HG03565 (cell line): Measurements from ENCODE around the gene MCRIP1.

Experiments used
- ATAC-seq: cut with Tn5 transposase; IDR thresholded peaks from one replicate; pipeline ENCODE4 v1.9.1; 2021; ENCODE audit warnings: mild to moderate bottlenecking, moderate library complexity; ENCODE audit not compliant: unreplicated experiment

MCRIP1 gene

DNA sequence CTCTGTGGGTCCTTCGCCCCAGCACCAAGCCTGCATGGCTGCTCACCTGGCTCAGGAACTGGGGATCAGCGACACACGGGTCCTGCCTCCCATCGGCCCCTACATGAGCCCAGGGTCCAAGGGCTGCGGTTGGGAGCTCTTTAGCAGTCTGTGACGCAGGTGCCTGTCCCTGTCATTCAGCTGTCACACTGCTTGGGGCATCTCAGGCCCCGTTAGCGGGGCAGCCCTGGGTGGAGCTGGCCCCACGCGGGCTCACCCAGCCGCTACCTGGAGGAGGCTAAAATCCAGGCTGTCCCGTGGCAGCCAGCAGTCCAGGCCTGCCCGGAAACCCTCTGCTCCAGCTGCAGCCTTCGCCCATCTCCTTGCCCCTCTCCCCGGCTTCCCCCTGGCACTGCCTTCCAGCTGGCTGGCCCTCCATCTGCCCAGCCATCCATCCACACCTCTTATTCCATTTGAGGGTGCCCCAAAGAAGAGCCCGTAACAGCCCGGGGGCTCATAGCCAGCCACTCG lies 25.8 kb downstream of the MCRIP1 start:
- ATAC-seq = no peak

DNA sequence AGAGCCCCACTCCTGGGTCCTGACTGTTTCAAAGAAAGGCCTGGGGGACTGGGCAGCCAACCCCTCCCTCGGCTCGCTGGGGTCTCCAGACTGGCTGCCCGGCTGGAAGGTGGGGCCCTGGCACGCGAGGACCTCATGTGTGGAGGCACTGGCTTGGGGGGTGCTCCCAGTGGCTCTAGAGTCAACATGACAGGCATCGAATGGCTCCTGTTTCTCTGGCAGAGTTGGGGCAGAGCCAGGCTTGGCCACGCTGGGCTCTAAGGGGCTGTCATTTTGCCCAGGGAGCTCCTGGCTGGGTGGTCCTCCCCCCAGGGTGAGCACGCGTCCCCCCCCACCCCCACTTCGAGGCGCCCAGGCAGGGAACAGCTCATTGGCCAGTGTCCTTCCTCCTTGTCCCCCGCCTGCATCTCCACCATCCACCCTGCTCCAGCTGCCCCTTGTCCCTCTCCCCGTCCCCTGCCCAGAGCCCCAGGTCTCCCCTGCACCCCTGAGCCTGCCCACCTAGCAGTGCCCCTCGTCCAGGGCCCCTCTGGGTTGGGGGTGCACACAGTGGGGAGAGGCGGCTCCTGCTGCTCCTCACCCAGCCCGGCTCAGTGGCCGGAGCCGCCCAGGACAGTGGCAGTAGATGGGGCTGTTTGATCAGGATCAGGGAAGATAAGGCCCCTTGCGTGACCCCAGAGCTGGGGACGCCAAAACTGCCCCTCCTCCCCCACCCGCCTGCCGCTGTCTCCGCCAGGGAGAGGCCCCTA lies 26.5 kb downstream of the MCRIP1 start:
- ATAC-seq = no peak

DNA sequence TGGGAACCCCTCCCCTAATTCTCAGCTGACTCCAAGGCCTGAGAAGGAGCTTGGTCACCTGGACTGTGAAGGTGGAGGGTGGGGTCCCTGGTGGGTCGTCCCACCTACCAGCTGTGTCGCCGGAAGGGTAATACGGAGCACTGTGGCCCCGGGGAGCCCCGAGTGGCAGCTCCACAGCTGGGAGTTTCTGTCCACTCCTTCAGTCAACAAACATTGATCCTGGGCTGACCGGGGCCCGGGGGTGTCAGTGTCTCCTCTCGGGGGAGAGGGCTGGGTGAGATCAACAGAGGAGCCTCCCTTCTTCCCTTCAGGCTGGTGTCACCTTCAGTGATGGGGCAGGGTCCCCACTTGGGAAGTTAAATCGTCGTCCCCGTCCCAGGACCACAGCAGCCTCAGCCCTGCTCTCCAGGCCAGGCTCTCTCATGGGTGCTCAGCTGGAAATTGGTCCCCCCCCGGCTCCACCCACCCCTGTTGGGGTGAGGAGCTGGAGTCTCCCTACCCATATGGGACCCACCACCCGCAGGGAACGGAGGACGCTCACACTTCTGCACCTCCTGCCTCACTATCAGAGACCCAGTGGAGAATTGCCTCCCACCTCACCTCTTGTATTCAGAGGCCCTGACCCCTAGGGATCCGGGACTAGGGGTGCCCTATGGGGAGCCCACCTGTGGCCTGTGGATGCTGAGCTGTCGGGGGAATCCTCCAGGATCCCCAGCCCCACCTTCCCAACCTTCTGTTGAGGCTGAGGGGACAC lies 27.2 kb downstream of the MCRIP1 start:
- no peak for ATAC-seq

GRCh38 chr17:81804559-81805399 lies 28.3 kb downstream of the MCRIP1 start:
- ATAC-seq = no peak

DNA sequence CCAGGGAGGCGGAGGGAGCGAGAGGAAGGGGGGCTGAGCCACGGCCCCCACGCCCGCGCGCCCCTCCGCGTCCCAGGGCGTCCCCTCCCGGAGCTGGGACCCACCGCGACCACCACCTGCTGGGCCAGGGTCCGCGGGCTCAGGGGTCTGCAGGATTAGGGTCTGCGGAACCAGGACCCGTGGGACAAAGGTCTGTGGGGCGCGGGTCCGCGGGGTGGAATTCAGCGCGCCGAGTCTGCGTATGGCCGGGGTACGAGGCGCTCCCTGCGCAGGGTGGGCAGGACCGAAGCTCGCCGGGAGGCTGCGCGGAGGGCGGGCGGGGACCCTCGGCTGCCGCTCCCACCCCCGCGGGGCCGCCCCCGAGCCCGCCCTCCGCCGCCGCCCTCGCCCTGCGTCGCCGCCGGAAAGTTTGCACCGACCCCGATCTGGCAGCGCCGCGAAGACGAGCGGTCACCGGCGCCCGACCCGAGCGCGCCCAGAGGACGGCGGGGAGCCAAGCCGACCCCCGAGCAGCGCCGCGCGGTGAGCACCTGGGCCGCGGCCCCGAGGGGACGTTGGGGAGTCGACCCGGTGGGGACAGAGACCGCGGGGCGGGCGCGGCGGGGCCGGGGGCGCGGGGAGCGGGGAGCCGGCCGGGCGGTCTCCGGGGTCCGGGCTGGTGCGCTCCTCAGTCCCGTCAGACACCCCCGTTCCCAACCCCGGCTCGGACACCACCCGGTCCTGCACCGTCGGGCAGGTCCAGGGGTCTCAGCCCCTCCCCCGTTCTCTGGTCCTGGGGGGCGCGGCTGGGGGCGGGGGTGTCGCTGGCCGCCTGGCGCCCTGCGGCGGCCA lies 29.1 kb downstream of the MCRIP1 start, which contains the start of gene GCGR:
GCGR (plus strand) TSS at position 423 of the 831 bp plus-strand sequence. CDS start 4,869 bp downstream, outside the sequence.
- no peak for ATAC-seq

DNA sequence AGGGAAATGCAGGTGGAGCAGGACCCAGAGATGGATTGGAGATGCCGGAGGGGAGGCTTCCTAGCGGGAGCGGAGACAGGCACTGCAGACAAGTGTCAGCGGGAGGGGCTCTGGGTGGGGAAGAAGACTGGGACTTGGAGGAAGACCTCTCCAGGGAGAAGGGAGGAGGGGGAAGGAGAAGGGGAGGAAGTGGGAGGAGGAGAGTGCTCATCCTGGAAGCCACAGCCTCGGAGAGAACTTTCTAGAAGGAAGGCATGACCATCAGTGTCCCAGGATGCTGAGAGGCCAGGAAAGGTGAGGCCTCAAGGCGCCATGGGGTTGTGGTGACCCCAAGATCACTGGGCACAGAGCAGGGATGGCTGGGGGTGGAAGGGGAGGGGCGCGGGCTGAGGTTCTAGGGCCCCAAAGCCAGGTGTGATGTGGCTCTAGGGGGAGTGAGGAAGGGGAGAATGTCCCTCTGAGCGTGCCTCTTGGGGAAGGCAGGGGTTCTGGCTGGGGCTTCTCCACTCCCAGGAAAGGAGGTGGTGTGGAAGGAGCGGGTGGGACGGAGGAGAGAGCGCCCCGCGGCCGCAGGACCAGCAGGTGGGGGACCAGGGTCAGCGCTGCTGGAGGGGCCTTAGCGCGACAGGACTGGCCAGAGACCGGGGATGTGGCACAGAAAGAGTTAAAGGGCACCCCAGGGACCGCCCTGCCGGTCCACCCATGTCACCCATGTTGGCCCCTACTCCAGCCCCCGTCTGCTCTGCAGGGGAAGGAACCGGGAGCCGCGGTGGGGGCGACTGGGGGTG lies 30.0 kb downstream of the MCRIP1 start:
- ATAC-seq = no peak

DNA sequence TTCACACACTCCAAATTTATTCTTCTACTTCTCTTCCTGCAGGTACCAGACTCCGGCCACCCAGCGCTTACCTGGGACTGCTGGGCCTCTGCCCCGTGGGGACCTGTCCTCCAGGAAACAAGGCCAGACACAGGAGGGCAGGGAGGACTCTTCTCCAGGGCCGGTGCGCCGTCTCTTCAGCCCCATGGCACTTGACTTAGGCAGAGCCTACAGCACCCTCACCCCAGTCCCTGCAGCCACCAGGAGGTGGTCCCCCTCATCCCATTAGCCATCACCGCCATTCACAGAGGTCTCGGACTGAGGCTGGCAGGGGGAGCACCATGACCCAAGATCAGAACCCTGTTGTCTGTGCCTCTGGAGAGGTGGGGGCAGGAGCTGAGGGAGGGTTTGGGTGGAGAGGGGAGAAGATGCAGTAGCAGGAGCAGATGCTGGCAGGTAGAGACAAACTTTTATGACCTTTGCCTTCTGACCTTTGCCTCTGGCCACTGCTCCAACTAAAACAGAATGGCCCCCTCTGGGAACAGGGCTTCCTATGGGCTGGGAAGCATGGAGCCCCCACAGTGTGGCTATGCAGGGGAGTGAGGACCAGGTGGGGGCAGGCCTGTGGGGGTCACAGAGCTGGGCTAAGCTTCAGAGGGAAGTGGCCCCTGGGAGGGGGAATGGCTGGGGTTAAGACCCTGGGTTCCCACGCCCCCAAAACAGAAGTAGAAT lies 30.9 kb downstream of the MCRIP1 start:
- no peak for ATAC-seq

- no peak for ATAC-seq
Measured at GRCh38 chr17:81801327-81801726, 31.8 kb downstream of the MCRIP1 start.

GRCh38 chr17:81794509-81794908 lies 38.6 kb downstream of the MCRIP1 start:
- no peak for ATAC-seq

GRCh38 chr17:81794074-81794476 lies 39.0 kb downstream of the MCRIP1 start:
- no peak for ATAC-seq

DNA sequence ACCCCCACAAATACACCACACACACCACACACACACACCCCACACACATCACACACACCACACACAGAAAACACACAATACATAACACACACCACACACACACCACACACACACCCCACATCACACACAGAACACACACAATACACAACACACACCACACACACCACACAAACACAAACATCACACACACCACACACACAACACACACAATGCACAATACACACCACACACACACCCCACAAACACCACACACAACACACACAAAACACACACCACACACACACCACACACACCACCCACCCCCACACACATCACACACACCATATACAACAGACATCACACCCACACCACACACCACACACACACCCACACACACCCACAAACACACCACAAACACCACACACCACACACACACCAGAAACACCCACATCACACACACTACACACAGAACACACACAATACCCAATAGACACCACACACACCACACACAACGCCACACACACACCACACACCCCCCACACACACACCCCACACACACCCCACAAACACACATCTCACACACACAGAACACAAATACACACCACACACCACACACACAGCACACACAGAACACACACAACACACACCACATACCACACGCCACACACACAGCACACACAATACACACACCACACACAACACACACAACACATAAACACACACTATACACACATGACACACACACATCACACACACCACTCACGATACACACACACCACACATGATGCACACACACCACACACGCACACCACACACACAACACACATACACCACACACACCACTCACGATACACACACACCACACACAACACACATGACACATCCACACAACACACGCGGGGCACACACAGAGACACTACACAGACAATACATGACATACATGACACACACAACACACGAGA lies 40.1 kb downstream of the MCRIP1 start:
- ATAC-seq = no peak
